Ishikawa (cell line): ENCODE results near the gene GNG4.

Source experiments
- CREB1 ChIP-seq: IDR thresholded peaks from 2 replicates; pipeline ENCODE4 v1.6.1; 2012; ENCODE audit warnings: low read depth
- EGR1 ChIP-seq: IDR thresholded peaks from 2 replicates; pipeline ENCODE4 v1.6.1; 2012
- EP300 ChIP-seq: IDR thresholded peaks from 2 replicates; pipeline ENCODE4 v1.6.1; 2012; ENCODE audit warnings: borderline replicate concordance
- MAX ChIP-seq: IDR thresholded peaks from 2 replicates; pipeline ENCODE4 v1.6.1; 2012
- TAF1 ChIP-seq: IDR thresholded peaks from 2 replicates; pipeline ENCODE4 v1.6.1; 2012; ENCODE audit warnings: low read depth, mild to moderate bottlenecking

GRCh38 chr1:235625831-235626230 is 23.8 kb downstream of the GNG4 start:
- TF ChIP-seq EP300 (no peak), CREB1 (no peak), MAX (no peak), TAF1 (no peak), EGR1 (no peak)
